GM19468 (cell line): ENCODE results near the gene C16orf90.

Source experiments
- ATAC-seq: cut with Tn5 transposase; IDR thresholded peaks from one replicate; pipeline ENCODE4 v1.9.1; 2021; ENCODE audit warnings: mild to moderate bottlenecking, moderate library complexity, moderate number of reproducible peaks; ENCODE audit not compliant: unreplicated experiment; ENCODE audit errors: extremely low read depth

Gene C16orf90

DNA sequence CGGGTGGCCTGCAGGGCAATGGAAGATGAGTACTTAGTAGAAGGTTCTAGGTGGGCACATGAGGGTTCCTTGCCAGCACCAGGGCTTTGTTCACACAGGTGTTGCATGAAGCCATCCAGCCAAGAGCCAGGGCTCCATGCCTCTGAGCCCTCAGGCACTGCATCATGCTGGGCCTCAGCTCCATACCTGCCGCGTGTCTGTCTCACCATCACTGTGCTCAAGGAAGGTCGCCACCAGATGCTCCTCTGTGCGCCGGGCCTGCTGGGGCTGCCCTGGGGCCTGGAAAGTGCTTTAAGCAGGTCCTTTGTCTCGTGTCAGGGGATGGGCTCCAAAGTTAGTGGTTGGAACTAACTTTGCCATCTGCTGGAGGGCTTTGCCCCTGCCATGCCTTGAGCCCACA, 25.6 kb downstream of the C16orf90 start:
- ATAC-seq: no peak

DNA sequence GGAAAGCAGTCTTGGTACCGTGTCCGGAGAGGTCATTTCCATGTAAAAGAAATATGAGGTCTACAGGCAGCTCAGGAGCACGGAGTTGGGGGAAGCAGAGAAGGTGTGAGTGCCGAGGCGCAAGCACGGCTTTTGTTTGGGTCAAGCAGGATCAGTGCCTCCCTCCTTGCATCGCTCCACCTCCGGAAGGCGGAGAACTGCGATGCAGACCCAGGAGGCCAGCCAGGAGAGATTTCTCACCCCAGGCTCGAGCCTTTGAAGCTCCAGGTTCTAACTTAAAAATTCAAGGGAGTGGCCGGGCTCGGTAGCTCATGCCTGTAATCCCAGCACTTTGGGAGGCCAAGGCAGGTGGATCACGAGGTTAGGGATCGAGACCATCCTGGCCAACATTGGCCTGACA, 26.8 kb downstream of the C16orf90 start:
- no peak for ATAC-seq

DNA sequence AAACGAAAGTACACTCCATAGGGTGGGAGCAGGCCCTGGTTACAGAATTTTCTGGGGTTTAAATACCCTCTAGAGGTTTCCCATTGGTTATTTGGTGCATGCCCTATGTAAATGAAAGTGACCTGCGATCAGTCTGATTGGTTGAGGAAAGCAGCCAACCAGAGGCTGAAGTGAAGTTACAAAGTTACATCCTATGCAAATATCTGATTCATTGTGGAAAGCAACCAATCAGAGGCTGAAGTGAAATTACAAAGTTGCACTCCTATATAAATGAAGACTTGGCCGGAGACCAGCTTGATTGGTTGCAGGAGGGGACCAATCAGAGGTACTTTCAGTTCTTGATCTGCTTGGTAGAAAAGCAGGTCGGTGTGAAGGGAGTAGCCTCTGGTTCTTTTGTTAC, 27.4 kb downstream of the C16orf90 start:
- no peak for ATAC-seq

DNA sequence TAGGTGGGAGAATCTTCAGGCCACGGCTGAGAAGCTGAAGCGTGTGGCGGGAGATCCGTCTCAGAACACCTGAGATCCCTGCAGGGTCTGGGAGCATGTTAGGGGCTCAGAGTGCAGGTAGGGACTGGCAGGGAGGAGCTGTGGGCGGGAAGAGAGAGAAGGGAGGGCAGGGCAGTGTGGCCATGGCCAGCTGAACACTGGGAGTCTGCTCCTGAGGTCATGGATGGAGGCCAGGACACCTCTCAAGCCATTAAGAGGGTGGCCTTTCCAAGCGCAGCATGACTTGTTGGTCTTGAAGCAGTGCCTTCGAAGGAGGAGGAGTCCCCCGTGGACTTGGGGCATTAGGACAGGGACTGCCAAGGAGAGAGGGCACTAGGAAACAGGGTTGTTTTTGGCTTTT, 28.1 kb downstream of the C16orf90 start:
- no peak for ATAC-seq

DNA sequence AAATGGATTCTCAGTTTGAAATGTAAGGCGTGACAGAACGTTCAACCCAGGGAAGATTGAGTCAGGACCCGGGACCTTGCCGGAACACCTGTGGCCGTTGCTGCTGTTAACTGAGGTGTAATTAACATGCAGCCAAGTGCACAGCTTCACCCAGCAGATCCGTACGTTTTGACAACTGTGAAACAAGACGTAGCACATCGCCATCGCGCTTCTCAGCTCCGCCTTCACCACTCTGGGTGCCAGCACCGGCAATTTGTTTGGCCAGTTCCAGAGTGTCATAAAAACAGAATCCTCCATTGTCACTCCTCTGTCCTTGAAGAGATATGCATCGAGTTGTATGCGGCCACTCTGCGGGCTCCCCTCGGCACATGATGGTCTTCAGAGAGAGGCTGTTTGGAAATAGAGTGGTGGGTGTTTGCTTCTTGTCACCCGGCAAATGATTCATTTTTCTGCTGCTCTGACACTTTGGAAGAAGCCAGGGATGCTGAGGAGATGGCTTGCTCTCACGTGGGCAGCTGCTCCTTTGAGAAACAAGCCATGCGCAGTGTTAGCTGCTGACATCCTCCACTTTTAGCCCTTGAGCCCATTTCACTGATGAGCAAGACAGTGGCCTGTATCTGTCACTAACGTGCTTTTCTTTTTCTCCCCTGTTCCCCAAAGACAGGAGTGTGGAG, 29.2 kb downstream of the C16orf90 start:
- ATAC-seq: no peak

DNA sequence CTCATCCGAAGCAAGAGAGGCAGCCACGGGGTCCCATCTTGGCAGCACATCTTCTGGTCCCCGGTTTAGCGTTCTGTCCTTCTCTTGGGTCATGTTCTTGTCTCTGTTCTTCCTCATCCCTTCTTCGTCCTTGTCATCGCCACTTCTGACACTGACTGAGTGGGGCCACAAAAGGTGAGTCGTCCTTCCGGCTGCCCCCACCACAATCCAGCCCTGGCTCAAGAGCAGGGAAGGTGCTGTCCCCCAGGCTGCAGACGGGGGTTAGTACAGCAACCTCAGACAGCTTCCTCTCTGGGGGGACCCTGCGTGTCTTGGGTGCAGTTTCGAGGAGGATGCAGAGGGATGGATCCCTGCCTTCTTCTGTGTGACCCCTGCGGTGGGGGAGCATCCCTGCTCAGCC, 30.0 kb downstream of the C16orf90 start:
- no peak for ATAC-seq

DNA sequence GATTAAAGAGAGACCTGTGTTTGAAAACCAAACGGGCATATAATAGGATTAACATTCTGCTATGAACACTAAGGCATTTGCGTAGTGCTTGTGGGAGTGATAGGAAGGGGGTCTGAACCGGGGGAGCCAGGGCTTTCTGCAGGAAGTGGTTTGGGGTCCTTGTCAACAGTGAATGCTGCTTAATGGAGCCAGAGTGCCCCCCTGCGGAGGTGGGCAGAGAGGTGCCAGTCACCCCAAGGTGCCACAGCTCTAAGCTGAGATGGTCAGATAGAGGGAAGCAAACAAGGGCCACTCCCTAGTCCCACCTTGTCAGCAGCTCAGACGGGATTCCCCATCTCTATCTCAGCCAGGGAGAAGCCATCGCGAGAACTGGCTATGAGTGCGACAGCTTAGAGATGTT, 34.1 kb downstream of the C16orf90 start:
- ATAC-seq: no peak

DNA sequence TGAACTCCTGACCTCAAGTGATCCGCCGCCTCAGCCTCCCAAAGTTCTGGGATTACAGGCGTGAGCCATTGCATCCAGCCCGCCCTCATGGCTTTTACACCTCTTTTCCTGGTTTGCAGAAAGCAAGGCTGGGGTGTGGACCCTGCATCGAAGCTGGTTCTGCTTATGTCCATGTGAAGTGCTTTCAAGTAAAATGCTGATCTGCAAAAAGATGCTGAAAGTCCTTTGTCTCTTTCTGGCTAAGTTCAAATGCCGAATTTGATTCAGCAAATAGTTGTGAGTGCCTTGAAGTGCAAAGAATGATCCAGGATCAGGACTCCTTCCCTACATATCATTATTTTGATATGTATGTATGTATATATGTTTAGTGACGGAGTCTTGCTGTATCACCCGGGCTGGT, 34.7 kb downstream of the C16orf90 start:
- ATAC-seq: no peak

DNA sequence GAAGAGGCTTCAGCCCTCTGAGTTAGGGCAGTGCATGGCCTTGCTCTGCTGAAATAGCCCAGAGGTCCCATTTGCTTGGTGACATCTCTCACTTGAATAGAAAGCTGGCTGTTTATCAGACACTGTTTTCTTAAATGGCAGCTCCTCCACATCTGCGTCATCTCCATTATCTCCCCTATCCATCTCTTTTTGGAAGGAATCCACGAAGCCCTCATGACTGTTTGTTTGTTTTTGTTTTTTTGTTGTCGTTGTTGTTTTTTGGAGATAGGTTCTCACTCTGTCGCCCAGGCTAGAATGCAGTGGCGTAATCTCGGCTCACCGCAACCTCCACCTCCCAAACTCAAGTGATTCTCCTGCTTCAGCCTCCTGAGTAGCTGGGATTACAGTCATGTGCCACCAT, 35.2 kb downstream of the C16orf90 start:
- no peak for ATAC-seq

DNA sequence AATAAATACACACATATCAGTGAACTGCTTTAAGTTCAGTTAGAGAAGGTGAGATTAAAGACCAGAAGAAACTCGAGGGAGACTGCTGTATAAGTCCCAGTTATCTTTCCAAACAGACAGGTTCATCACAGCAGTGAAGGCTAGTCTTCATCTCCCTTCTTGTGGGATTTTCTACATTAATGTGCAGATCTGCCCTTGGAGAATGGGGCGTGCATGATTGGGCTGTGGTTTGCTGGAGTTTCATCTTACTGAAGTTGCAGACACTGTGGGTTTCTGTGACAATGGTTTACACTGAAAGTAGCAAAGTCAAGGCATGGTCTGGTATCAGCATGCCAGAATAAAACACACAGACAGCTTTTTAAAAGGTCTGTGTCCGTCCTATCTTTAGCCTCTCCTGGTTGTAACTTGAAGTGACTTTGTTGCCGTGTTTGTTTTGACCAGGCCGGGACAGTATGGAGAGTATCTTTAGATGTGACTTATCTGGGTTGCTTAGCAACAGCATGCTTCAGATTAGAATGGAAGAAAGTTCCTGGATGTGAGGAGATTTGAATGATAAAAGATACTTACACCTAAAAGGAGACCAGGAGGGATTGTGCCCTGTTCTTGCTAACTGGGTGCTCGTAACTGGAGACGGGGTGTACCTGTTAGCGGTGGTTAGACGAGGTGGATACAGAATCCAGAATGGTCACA, 35.7 kb downstream of the C16orf90 start:
- ATAC-seq: no peak

DNA sequence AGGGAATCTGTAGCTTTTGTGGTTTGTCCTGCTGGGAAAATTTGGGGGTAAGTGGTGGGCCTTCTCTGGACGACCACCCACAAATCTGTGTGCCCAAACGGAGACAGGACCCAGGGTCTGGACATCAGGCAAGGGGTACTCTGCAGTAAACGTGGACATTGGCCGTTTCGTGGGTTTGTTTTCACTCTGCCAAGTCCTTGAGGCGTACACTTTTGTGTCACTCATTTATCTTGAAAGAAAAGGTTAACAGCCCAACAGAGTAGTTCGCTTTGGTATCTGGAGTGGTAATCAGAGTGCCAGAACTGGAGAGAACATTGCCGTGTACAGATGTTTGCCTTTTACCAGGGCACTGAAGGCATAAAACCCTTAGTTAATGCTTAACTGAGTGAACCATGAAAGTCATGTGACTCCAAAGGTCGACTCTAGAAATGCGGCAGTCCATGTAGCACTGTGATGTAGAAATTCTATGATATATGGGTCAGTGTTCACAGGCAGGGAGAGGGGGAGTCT, 36.4 kb downstream of the C16orf90 start:
- ATAC-seq: no peak

DNA sequence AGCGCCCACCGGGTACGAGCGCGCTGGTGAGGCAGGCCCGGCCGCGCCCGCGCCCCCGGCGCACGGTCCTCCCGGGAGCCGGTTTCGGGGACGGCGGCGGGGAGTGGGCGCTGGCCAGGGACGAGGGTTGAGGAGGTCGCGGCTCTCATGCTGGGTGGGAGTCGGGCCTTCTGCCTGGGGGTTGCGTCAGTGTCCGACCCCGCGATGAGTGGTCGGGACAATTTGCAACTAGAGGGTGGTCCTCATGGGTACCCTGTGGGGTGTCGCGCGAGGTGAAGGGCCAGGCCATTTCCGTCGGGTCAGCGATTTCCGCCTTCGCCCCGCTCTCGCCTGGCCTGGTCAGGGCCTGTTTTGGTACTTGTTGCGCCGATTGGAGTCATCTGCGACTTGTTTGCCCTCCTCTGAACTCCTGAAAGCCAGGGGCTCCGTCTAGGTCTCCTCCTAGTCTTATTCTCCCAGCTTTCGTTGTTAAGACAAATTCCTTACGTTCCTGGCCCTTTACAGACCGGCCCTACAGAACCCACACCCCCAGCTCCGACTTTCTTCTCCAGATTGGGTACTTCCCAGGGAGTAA, 36.9 kb downstream of the C16orf90 start:
- no peak for ATAC-seq

DNA sequence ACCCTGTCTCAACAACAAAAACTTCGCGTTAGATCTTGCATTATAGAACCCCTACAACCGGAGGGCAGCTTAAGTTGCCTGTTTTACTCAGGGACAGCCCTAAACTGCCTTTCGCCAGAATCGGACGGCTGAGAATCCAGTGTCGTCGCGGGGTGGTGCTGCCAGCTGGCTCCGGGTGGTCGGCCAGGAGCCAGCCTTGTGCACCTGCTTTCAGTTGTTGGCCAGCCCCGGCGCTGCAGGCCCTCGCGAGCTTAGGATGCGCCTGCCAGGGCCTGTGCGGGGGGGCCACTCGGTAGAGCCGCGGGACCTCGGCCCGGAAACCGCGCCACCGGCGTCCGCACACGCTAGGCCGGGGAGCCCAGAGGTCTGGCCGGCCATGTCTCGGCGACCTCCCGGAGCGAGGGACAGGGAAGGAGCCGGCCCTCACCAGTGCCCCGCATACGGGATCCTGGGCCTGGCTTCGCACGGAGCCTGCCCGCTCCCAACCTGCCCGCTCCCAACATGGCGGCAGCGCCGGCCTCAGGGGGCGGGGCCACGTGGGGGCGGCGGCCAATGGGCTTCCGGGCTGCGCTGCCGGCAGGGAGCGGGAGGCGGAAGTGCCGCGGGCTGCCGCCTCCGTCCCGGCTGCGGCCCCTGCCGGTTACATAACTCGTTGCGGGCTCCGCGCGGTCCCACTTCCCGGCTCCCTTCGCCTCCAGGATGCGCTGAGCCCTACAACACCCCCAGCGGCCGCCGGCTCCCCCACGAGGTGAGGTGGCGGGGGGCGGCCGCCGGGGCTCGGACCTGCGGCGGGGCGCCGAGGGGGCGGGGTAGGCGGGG, 37.6 kb downstream of the C16orf90 start:
- ATAC-seq: peak; percentile 57

DNA sequence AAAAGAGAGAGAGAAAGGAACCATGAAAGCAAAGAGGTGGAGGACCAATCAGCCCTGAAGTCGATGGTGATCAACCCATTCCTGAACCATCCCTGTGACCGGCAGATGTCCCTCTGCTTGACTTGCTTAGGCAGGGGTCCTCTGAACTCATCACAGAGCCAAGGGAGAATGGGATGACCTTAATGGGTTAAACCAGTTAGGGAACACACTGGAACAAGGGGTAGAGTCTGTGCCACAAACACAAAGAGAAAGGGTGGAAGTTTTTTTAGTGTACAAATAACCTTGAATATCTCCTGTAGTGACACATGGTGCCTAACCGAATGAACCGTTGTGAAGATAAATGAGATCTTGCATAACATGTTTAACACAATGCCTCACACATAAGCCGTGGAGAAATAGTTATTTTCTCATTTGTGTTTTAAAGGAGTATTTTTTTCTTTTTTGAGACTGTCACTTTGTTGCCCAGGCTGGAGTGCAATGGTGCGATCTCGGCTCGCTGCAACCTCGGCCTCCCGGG, 40.6 kb downstream of the C16orf90 start:
- ATAC-seq: no peak

DNA sequence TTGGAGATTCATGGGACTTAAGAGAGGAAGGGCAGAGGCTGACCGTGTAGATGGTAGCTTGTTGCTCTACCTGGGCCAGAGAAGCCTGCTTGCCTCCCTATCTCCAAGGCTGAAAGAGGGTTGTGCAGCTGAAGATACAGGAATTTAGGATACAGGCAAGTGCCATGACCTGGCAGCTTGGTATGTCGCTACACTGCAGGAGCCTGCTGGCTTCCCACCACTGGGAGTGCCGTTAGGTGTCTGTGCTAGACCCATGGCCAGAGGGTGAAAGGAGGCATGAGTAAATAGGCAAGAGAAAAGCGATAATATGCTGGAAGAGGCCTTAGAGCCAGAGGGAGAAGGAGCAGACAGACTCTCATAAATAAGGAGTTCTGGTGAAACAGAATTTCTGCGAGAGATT, 41.2 kb downstream of the C16orf90 start:
- no peak for ATAC-seq

DNA sequence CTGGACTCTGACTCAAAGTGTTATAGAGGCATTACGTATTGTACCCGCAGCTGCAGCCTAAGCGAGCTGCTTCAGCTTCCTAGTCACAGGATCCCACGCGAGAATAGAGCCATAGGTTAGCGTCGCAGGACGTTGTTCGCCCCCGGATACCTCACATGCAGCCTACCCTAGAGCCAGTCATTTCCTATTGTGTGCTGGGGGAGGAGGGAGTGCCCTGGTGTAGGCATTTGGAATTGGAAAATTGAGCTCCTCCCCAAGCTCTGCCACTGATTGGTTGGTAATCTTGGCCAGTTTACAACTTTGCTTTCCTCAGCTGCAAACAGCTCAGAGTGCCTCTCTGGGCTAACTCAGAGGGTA, 51.3 kb downstream of the C16orf90 start:
- ATAC-seq: no peak
